Measurements from ENCODE around the gene HMX1.

GRCh38 chr4:8830056-8830455 lies 41.6 kb downstream of the HMX1 start:
- TF ChIP-seq GATA2 (IDR thresholded peaks at IDR 0.05; ENCODE audit: low read depth, low read length) (no peak), GATA3 (IDR thresholded peaks at IDR 0.05; ENCODE audit: low read depth, low read length) (no peak)

Measured in SH-SY5Y (cell line).